Thyroid gland (tissue), 4 donors: Measurements from ENCODE around the gene KCNQ1. TPM values are rescaled to one million over a fixed set of nuclear protein-coding genes. Genes with fewer than 3 reads are reported as not detected.

ENCODE experiments used
- DNase-seq, 2 donors: peaks; one replicate each; pipeline ENCODE4 v3.0.0-alpha.2; 2019
- H3K27ac ChIP-seq, 3 donors: fragments of 200-600 bp; sonication (generic); 1 replicate in 2 of 3; 2 replicates in 1 of 3; pipeline ENCODE4 v1.5.1; 2016 to 2019; ENCODE audit warnings: mild to moderate bottlenecking in 1 of 3, moderate library complexity in 1 of 3
- H3K27me3 ChIP-seq: fragments of 200-600 bp; sonication (generic); one replicate; pipeline ENCODE4 v1.5.1; 2019
- H3K36me3 ChIP-seq, 2 donors: fragments of 200-600 bp; sonication (generic); one replicate each; pipeline ENCODE4 v1.5.1; 2016 to 2019
- H3K4me1 ChIP-seq, 2 donors: fragments of 200-600 bp; sonication (generic); one replicate each; pipeline ENCODE4 v1.5.1; 2017 to 2019
- H3K4me3 ChIP-seq, 3 donors: fragments of 200-600 bp; sonication (generic); replicated peaks in 1 of 3; 1 replicate in 2 of 3; 2 replicates in 1 of 3; pipeline ENCODE4 v1.5.1; 2016; ENCODE audit warnings: mild to moderate bottlenecking in 1 of 3
- H3K9me3 ChIP-seq: fragments of 200-600 bp; sonication (generic); one replicate; pipeline ENCODE4 v1.5.1; 2017
- POLR2A ChIP-seq, 2 donors: fragments of 450-650 bp; IDR thresholded peaks; one replicate each; pipeline ENCODE4 v1.6.1; 2017; ENCODE audit warnings: antibody characterized with exemption in 2 of 2, mild to moderate bottlenecking in 2 of 2, moderate library complexity in 1 of 2
- WGBS, 2 donors: methylation state at CpG; one replicate each; pipeline ENCODE4 v1.1.5; 2017; 5-methylcytosine and 5-hydroxymethylcytosine counted together
- intact Hi-C: fragments of 100-400 bp; cut with DNase I; formaldehyde crosslinking; loops from one replicate; pipeline ENCODE4 v1.15.1; 2023
- total RNA-seq, 4 donors: library from RNA; depleted of rRNA; stranded (reverse); fragments of >200 nt; gene quantifications; one replicate each; pipeline ENCODE4 v1.2.3, GENCODE V29; 2016
- TF ChIP-seq, protein P1 (sequence below), 6 experiments: fragments of 200-600 bp in 3 of 6; fragments of 450-650 bp in 3 of 6; sonication (generic) in 3 of 6; IDR thresholded peaks; one replicate each; pipeline ENCODE4 v1.5.1; 2016 to 2019; ENCODE audit warnings: antibody characterized with exemption in 6 of 6, mild to moderate bottlenecking in 2 of 6, inconsistent platforms in 1 of 6, moderate library complexity in 1 of 6

Gene KCNQ1
- total RNA-seq, 4 donors from 2014 or later, result 51.3 to 103 (median 97.8) TPM

DNA sequence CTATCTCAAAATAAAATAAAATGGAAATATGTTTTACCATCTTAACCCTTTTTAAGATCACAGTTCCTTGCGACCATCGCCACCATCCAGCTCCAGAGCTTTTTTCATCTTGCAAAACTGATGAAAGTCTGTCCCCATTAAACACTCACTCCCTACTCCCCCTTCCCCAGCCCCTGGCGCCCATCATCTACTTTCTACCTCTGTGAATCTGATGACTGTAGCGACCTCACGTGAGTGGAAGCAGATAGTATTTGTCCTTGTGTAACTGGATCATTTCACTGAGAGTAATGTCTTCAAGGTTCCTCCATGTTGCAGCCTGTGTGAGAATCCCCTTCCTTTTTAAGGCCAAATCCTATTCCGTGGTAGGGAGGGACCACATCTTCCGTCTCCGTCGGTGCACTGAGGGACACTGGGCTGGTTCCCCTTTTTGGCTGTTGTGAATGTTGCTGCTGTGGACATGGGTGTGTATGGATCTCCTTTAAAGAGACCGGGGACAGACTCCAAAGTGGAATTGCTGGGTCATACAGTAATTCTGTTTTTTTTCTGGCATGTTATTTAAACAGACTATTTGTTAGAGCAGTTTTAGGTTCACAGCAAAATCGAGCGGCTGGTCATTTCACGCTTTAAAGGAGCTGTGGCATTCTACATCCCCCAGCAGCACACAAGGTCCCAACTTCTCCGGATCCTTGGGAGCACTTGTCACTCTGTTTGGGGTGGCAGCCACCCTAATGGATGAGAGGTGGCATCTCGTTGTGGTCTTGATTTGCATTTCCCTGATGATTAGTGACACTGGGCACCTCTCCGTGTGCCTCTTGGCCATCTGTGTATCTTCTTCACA is 120.0 kb downstream of the KCNQ1 start:
- WGBS, 2 donors, result 57 to 62% methylated on average over 16 of the region's 16 CpGs
- no peak for TF ChIP-seq POLR2A (IDR thresholded peaks at IDR 0.05)
- TF ChIP-seq, protein P1, sequence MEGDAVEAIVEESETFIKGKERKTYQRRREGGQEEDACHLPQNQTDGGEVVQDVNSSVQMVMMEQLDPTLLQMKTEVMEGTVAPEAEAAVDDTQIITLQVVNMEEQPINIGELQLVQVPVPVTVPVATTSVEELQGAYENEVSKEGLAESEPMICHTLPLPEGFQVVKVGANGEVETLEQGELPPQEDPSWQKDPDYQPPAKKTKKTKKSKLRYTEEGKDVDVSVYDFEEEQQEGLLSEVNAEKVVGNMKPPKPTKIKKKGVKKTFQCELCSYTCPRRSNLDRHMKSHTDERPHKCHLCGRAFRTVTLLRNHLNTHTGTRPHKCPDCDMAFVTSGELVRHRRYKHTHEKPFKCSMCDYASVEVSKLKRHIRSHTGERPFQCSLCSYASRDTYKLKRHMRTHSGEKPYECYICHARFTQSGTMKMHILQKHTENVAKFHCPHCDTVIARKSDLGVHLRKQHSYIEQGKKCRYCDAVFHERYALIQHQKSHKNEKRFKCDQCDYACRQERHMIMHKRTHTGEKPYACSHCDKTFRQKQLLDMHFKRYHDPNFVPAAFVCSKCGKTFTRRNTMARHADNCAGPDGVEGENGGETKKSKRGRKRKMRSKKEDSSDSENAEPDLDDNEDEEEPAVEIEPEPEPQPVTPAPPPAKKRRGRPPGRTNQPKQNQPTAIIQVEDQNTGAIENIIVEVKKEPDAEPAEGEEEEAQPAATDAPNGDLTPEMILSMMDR (IDR thresholded peaks at IDR 0.05), result no peak
- intact Hi-C loops, result no loop called here
- no peak overlapping the region for H3K4me3 ChIP-seq
- H3K27ac ChIP-seq, result peak overlapping the region in 2 of 3 donors; percentile 49 to 52
- H3K27me3 ChIP-seq, result no peaks in the 10 kb centered on the region
- peak; percentile 44 to 62 for DNase-seq
- H3K9me3 ChIP-seq, result no peaks in the 10 kb centered on the region
- no peaks in the 10 kb centered on the region for H3K36me3 ChIP-seq
- H3K4me1 ChIP-seq, result peaks cover 17 to 20% of the 10 kb centered on the region in 2 donors

DNA sequence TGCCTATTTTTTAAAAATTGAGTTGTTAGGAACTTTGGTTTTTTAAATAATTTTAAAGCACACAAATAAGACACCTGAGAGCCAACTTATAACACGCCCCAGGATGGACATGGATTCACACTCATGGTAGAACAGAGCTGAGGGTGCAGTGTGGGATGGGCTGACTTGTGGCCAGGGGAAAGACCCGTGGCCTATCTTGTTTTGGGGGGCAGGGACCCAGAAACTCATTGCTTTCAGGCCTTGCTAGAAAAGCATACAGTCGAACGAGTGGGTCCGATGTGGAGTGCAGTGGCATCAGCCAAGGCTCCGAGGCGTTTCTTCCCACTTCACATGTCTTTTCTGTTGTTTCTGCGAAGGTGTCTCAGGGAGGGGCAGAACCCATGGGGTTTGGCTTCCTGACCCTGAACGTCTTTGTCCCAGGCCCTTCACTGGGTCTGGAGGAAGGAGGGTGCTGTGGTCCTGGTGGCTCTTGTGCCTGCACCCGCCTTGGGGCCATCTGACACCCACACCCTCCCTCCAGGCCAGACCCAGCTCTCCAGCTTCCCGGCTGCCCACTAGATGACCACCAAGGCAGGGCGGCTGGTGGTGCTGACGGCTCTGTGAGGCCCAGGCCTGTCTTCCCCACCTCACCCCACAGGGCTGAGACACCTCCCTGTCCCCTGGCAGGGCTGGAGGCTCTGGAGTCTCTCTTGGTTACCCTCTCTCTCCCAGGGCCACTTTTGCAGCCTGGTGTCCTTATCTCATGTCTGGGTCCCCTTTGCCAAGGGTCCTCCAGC is 120.8 kb downstream of the KCNQ1 start:
- Histone ChIP-seq H3K27me3 (no peaks in the 10 kb centered on the region), H3K9me3 (no peaks in the 10 kb centered on the region), H3K36me3 (no peaks in the 10 kb centered on the region), H3K4me1 (peaks cover 17 to 20% of the 10 kb centered on the region in 2 donors), H3K4me3 (no peak overlapping the region), H3K27ac (peak overlapping the region; percentile 44 to 52 (median 49))
- peak; percentile 63 to 68 for DNase-seq
- intact Hi-C loops, result no loop called here
- TF ChIP-seq, protein P1 (IDR thresholded peaks at IDR 0.05), result no peak
- no peak for TF ChIP-seq POLR2A (IDR thresholded peaks at IDR 0.05)
- 46 to 56% methylated on average over 13 of the region's 13 CpGs for WGBS, 2 donors

DNA sequence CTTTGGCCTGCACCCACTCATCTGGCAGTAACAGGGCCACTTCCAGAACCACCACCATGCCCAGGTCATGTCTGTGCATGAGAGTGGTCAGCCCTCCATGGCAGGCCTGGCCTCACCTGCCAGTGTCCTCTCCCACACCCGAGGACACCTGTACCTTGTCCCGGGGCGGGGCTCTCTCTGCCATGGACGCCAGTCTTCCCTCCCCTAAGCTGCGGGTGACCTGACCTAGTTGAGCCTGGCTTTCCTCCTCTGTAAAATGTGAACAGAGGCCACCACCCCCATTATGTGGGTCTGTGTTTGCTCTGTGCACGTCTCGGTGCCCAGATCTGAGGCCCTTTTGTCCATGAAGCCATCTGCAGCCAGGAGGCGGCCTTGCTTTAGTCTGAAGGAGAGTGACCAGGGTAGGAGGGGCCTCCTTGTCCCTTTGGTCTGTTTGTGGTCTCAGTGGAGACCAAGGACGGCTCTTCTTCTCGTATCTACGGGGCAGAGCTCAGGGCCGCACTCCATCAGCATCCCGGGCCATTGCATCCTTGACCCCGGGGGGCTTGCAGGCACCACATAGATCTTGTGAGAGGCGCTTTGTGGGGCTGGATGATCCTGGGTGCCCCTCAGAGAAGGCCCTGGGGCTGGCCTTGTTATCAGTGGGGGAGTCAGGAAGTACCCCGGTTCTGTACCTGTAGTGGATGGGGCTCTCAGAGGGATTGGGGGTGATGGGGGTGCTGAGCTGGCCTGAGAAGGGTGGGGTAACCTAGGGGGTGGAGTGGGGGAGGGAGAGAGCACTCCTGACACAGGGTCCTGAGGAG is 121.6 kb downstream of the KCNQ1 start:
- Histone ChIP-seq H3K27me3 (no peaks in the 10 kb centered on the region), H3K4me1 (peaks cover 17 to 20% of the 10 kb centered on the region in 2 donors), H3K4me3 (no peak overlapping the region), H3K27ac (peak overlapping the region; percentile 44 to 52 (median 49)), H3K9me3 (no peaks in the 10 kb centered on the region), H3K36me3 (no peaks in the 10 kb centered on the region)
- intact Hi-C loops, result no loop called here
- DNase-seq, result peak; percentile 16 to 35
- TF ChIP-seq POLR2A (IDR thresholded peaks at IDR 0.05), result no peak
- TF ChIP-seq, protein P1 (IDR thresholded peaks at IDR 0.05), result no peak
- WGBS, 2 donors, result 92 to 95% methylated on average over 11 of the region's 16 CpGs

DNA sequence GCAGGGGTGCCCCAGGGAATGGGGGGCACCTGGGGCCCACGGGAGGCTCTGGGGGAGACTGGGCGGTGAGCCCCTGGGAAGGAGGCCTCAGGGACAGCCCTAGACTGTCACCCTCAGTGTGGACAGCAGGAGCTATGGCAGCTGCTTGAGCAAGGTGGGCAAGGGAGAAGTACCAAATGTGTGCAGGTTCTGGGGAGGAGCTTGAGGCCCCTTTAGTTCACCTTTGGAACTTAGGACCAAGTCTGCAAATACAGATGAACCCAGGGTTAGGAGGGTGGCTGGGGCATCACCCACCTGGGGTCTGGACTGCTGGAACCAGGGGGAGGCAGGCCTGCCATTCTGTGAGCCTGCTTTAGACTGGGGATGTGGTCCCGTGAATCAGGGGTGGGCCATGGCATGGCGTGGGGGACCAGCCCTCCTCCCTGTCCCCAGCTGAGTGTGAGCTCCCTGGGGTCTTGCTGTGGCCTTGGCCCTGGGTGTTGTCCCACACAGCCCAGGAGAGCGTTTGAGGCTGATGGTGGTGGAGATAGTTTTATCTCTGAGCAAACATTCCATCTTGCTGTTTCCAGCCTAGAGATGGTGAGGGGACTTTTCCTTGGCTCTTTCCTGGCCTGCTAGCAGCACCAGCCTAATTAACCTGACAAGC is 122.3 kb downstream of the KCNQ1 start:
- Histone ChIP-seq H3K36me3 (no peaks in the 10 kb centered on the region), H3K27ac (no peak overlapping the region)
- 92 to 94% methylated on average over 3 to 4 of the region's 5 CpGs for WGBS, 2 donors

More for the DNA sequence above, 122.3 kb downstream of the KCNQ1 start:
- no peak for DNase-seq
- H3K4me3 ChIP-seq, result no peak overlapping the region
- H3K27me3 ChIP-seq, result no peaks in the 10 kb centered on the region
- peaks cover 17 to 20% of the 10 kb centered on the region in 2 donors for H3K4me1 ChIP-seq
- intact Hi-C loops, result no loop called here
- TF ChIP-seq, protein P1 (IDR thresholded peaks at IDR 0.05), result no peak
- no peak for TF ChIP-seq POLR2A (IDR thresholded peaks at IDR 0.05)
- no peaks in the 10 kb centered on the region for H3K9me3 ChIP-seq
